Measurements from ENCODE around the gene ALOX15B.

The ALOX15B gene

DNA sequence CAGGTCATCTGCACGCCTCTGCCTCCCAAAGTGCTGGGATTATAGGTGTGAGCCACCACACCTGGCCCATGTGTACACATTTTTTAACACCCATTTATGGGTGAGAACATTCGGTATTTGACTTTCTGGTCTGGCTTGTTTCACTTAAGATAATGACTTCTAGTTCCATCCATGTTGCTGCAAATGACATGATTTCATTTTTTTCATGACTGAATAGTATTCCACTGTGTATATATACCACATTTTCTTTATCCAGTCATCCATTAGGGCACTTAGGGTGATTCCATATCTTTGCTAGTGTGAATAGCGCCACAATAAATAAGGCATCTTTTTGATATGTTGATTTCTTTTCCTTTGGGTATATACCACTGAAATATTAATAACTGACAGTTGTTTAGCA lies 43.0 kb downstream of the ALOX15B start:
- no peak for DNase-seq

DNA sequence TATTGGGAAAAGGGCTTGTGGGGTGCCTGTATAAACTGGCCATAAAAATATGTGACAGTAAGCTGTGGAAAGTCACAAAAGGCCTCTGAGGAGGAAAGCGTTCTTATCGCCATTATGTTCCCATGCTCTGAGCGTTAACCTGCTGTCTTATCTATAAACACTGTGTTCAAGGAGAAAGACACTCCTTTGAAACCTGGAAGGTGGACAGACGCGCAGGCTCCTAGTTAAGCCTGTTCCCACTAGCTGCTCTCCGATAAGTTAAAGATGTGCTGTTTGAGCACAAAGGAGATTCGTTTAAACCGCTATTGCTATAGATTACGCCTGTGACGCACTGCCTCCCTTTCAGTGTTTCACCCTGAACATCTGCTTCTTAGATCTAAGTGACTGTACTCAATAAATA lies 43.4 kb downstream of the ALOX15B start:
- DNase-seq: no peak

DNA sequence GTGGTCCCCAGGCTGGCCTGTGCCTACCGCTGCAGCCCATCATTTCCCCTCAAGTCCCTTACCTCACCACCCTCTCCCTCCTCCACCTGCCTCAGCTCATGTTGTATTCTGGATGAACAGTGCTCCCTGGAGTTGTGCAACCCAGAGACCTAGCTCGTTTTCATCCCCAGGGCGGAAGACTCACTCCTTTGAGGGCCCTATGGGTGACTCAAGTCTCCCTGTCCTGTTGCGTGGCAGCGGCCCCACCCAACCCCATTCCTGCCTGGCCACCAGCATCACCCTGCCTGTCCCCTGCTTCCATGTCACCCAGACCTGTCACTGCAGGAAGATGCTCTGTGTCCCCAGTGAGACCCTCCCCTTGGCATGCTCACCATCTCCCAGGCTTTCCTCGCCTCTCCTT lies 45.4 kb downstream of the ALOX15B start:
- DNase-seq: no peak

DNA sequence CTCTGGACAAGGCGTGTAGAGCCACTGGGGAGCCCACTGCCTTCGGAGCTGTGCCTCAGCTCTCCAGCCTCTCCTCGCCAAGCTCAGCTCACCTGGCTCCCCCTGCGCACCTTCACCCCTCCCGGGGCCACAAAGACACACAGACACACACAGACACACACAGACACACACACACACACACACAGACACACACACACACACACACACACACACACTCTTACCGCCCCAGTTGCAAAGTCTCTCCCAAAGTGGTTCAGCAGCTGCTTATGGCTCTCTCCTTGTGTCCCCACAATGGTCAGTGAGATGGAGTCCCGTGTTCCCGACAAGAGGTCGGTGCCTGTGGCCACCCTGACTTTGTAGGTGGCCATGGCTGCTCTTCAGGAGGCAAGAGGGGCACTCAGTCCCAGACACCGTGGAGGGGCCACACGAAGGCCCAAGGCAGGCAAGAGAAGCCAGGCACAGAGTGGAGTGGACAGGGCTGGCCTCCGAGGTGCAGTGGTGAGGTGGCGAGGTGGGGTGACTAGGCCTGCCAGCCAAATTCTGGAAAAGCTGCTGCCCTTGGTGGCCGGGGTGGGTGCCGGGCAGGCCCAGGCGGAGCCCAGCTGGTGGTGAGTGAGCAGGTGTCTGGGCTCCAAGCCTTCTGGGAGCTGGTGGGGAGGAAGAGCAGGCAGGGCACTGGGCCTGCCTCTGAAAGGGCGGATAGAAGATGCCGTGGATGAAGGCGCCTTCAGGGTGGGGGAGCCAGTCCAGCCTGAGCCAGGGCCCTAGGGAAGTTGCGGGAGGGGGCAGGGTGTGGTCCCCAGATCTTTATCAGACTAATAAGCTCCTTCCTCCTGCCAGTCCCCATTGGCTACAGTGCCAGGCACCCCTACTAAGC lies 48.5 kb downstream of the ALOX15B start, which contains the start of gene ALOX12B:
ALOX12B (minus strand) TSS at position 642 of the 877 bp plus-strand sequence; CDS start at position 368, 274 bp downstream.
- DNase-seq: no peak

DNA sequence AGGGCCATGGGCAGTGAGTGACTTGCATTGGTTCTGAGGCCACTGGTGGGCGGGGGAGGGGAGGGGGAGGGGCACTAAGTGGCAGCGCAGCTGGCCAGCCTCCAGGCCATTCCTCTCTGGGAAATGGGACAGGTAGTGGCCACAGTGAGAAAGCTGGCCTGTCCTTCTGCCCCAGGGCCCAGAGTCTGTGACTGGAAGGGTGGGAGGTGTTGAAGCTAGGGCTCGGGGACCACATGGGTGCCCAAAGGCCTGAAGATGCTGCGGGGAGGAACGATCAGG lies 49.0 kb downstream of the ALOX15B start:
- no peak for DNase-seq

DNA sequence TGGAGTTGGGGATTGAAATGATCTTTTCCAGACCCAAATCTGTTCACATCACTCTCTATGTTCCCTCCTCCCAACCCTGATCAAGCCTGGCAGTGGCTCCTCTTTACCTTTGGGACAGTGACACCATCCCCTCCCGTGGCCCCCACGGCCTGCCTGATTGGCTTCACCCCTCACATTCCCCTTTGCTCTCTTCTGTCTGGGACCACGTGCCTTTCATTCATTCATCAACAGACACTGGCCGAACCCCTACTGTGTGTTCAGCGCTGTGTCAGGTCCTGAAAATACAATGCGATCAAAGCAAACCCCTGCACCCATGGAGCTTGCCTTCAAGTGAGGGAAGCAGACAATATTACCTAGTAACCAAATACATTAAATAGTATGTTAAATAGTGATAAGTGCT lies 50.9 kb downstream of the ALOX15B start:
- DNase-seq: no peak

DNA sequence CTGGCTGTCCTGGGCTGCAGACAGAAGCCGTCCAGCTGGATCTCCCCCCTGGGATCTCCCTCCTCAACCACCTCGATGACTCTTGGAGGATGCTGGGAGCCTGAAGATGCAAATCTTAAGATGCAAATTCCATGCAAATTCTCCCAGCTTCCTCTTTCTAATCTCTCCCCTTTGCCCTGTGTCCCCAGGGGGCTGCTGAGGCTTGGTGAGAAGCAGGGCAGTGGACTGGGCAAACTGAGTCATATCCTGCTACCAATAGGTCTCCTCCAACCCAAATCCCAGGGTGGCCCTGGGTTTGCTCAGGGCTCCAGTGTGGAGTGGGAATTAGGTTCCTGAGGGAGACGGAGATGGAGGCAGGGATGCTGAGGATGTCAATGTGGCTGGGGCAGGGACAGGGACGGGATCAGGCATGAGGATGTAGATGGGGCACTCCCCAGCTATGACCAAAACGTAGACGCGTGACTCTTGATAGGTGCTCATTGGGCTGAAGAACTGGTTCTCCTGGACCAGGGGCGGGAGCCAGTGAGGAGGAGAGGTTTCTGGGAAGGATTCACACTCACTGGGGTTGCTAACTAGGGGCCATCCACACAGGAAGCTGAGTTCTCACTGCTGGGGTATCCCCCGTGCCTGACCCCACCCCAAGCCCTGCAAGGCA lies 52.3 kb downstream of the ALOX15B start:
- no peak for DNase-seq

DNA sequence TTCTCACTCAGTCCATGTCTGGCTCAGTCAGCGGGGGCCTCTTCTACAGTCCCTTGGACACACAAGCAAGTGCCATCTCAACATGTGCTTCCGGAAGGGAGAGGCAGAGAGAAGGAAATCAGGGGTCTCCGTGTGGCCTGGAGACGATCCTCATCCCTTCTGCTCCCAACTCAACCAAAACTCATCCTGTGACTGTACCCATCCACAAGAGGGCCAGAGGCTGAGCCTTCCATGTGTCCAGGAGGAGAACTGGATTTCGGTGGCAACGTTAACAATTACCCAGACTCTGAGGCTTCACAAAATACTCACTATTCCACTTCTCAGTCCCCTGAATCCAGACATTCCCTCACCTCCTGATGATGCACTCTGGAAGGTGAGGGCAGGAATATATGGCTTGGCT lies 56.5 kb downstream of the ALOX15B start:
- DNase-seq: no peak

DNA sequence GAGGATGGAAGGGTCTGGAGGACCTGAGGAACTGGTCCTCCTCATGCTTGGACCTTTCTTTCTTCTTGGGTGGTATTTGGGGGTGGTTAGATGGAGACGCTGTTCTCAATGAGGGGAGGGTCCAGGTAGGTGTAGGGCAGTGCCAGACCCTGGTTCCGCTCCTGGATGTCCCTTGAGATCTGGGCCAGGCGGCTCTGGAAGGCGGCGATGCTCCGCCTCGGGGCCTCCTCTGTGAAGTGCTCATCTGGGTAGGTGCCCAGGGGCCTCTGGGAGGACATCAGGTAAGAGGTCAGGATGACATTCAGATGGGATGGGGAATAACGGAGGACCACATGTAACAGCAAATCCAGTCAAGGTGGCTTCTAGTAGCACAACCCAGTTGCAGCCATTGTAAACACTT lies 57.7 kb downstream of the ALOX15B start:
- DNase-seq: no peak

Measured in effector CD8-positive, alpha-beta T cell (primary cell).